H1 (cell line): ENCODE data around the gene OBSCN. TPM values are rescaled to one million over a fixed set of nuclear protein-coding genes. Genes with fewer than 3 reads are reported as not detected.

Experiments
- CBX8 ChIP-seq: fragments of 300-800, 300-1000 bp; sonication (generic); IDR thresholded peaks from 2 replicates; pipeline ENCODE4 v1.7.1; 2016; ENCODE audit warnings: low read depth, low read length, borderline replicate concordance
- CHD2 ChIP-seq: IDR thresholded peaks from 2 replicates; pipeline ENCODE4 v1.6.1; 2012; ENCODE audit warnings: low read length, improper control_type of control experiment
- JUND ChIP-seq: IDR thresholded peaks from 2 replicates; pipeline ENCODE4 v1.6.1; 2011; ENCODE audit warnings: mild to moderate bottlenecking, improper control_type of control experiment, low read length
- MAFK ChIP-seq: IDR thresholded peaks from 2 replicates; pipeline ENCODE4 v1.6.1; 2012; ENCODE audit warnings: low read depth, mild to moderate bottlenecking, improper control_type of control experiment, low read length
- PHF8 ChIP-seq: fragments of 200-600 bp; sonication (generic); conservative IDR thresholded peaks from 2 replicates; pipeline ENCODE4 v1.7.1; 2012; ENCODE audit warnings: low read depth, mild to moderate bottlenecking, inconsistent platforms, low read length, moderate library complexity
- TAF1 ChIP-seq: IDR thresholded peaks from 2 replicates; pipeline ENCODE4 v1.6.1; 2011; ENCODE audit warnings: mild to moderate bottlenecking, low read depth, low read length
- polyA plus RNA-seq, 7 experiments: library from polyadenylated mRNA; depleted of rRNA in 3 of 7; stranded (reverse) in 5 of 7; unstranded in 2 of 7; fragments of >200 nt in 5 of 7; fragments of 200-250 nt in 2 of 7; gene quantifications; 1 replicate in 5 of 7; 2 replicates in 1 of 7; 4 replicates in 1 of 7; pipeline versions ENCODE4 v1.2.1 to v1.2.3, GENCODE V29; 2011 to 2013; ENCODE audit warnings: missing spikeins in 2 of 7, mixed read lengths in 2 of 7
- total RNA-seq: library from RNA; stranded (reverse); fragmentation: NEBNext Ultra II Directional; extraction: Animal tissue kit (Norgen Biotek cat#: 25700); gene quantifications from 2 replicates; pipeline ENCODE4 v1.2.1, GENCODE V29; 2021

Gene OBSCN
- total and polyA plus RNA-seq, 2 of the 8 experiments (the other 6 are each of a cell fraction or from before 2014, with no cell fraction given), result 7.5 to 28.4 TPM

- TF ChIP-seq CHD2 (no peak), MAFK (no peak), JUND (no peak), TAF1 (no peak), PHF8 (no peak), CBX8 (no peak)
Observed at GRCh38 chr1:228373004-228373680, 165.3 kb downstream of the OBSCN start (continued).
